GM12878 (cell line): ENCODE results near the gene ALPP. TPM values are rescaled to one million over a fixed set of nuclear protein-coding genes. Genes with fewer than 3 reads are reported as not detected.
"Not testable (repeated sequence)": the region's sequence is repeated elsewhere in the genome, so short reads cannot be mapped to it uniquely, and the experiment has no call there.

Experiments
- ATAC-seq: fragments of 200-7000 bp; cut with Tn5 transposase; 3 replicates; pipeline ENCODE4 v1.9.1; 2020; ENCODE audit warnings: mild to moderate bottlenecking, moderate library complexity
- BruUV-seq: library from RNA; stranded (reverse); fragments of 400-500 nt; replicated peaks from 2 replicates; lab custom pipeline; 2021; lab: Mats Ljungman, UMichigan
- CTCF ChIA-PET: fragments of 300-600 bp; sonication (Branson Sonifier 250); formaldehyde crosslinking; extraction: SDS; loops from one replicate; lab custom pipeline; 2021; ENCODE audit warnings: inconsistent platforms; lab: Yijun Ruan, JAX
- POLR2A ChIA-PET: fragments of 350-600 bp; formaldehyde crosslinking; extraction: SDS; loops from one replicate; lab custom pipeline; 2021; ENCODE audit warnings: inconsistent platforms; lab: Charles Lee
- RAD21 ChIA-PET: fragments of 300-600 bp; sonication (Branson Sonifier 250); formaldehyde crosslinking; loops from one replicate; lab custom pipeline; 2023; ENCODE audit warnings: antibody characterized with exemption; ENCODE audit not compliant: unreplicated experiment; lab: Charles Lee
- SMC1A ChIA-PET: fragments of 300-600 bp; sonication (Branson Sonifier 250); formaldehyde crosslinking; loops from one replicate; lab custom pipeline; 2023; ENCODE audit not compliant: unreplicated experiment, uncharacterized antibody; lab: Charles Lee
- DNase-seq: peaks from one replicate; pipeline ENCODE4 v3.0.0-alpha.2; 2011; ENCODE audit warnings: low read depth, low spot score
- FAIRE-seq: peaks from 3 replicates; lab custom pipeline; 2011; peaks lifted over from hg19 to GRCh38; lab: Jason Lieb, UNC
- H2AFZ ChIP-seq: 2 replicates; pipeline ENCODE4 v1.6.0; 2011; ENCODE audit warnings: low read depth, low read length, control low read depth; ENCODE audit not compliant: control insufficient read depth
- H3K27ac ChIP-seq: 2 replicates; pipeline ENCODE4 v1.5.1; 2011; ENCODE audit warnings: control low read depth; ENCODE audit not compliant: control insufficient read depth, insufficient read depth
- H3K27me3 ChIP-seq, 2 experiments: replicated peaks in 1 of 2; 2 replicates each; pipeline versions ENCODE4 v1.6.0 to v1.6.1; 2011; ENCODE audit warnings: low read length in 1 of 2; ENCODE audit not compliant: control insufficient read depth in 2 of 2, insufficient read depth in 2 of 2
- H3K36me3 ChIP-seq, 2 experiments: 2 replicates each; pipeline ENCODE4 v1.5.1; 2011; ENCODE audit warnings: low read length in 1 of 2; ENCODE audit not compliant: control insufficient read depth in 2 of 2, insufficient read depth in 2 of 2
- H3K4me1 ChIP-seq: 2 replicates; pipeline ENCODE4 v1.6.1; 2011; ENCODE audit warnings: mild to moderate bottlenecking, low read length, moderate library complexity, mixed read lengths; ENCODE audit not compliant: control insufficient read depth, insufficient read depth
- H3K4me2 ChIP-seq: 2 replicates; pipeline ENCODE4 v1.6.0; 2011; ENCODE audit warnings: control low read depth; ENCODE audit not compliant: control insufficient read depth, insufficient read depth
- H3K4me3 ChIP-seq: fragments of 200-600 bp; sonication (generic); 2 replicates; pipeline ENCODE4 v1.5.1; 2016
- H3K79me2 ChIP-seq: 2 replicates; pipeline ENCODE4 v1.6.0; 2011; ENCODE audit warnings: low read length; ENCODE audit not compliant: control insufficient read depth, insufficient read depth
- H3K9ac ChIP-seq: 2 replicates; pipeline ENCODE4 v1.8.0; 2011; ENCODE audit warnings: low read length, control low read depth, mixed read lengths; ENCODE audit not compliant: control insufficient read depth, insufficient read depth
- H3K9me3 ChIP-seq: replicated peaks from 3 replicates; pipeline ENCODE4 v1.5.1; 2011; ENCODE audit warnings: mild to moderate bottlenecking, low read length; ENCODE audit not compliant: control insufficient read depth, insufficient read depth
- H4K20me1 ChIP-seq: 2 replicates; pipeline ENCODE4 v1.6.0; 2011; ENCODE audit not compliant: control insufficient read depth, insufficient read depth
- ATF7 ChIP-seq: fragments of 450-650 bp; IDR thresholded peaks from 2 replicates; pipeline ENCODE4 v1.6.1; 2016; ENCODE audit warnings: low read depth, mild to moderate bottlenecking
- CREM ChIP-seq: IDR thresholded peaks from 2 replicates; pipeline ENCODE4 v1.6.1; 2014; ENCODE audit warnings: antibody characterized with exemption, low read depth
- CUX1 ChIP-seq: IDR thresholded peaks from 2 replicates; pipeline ENCODE4 v1.6.1; 2012; ENCODE audit warnings: improper control_type of control experiment, low read depth, low read length; ENCODE audit not compliant: insufficient replicate concordance
- LARP7 ChIP-seq: fragments of 450-650 bp; IDR thresholded peaks from 2 replicates; pipeline ENCODE4 v1.6.1; 2017; ENCODE audit warnings: mild to moderate bottlenecking
- MTA3 ChIP-seq: IDR thresholded peaks from 2 replicates; pipeline ENCODE4 v1.6.1; 2012; ENCODE audit warnings: low read length, inconsistent platforms, borderline replicate concordance
- NFYB ChIP-seq: IDR thresholded peaks from 2 replicates; pipeline ENCODE4 v1.6.1; 2011; ENCODE audit warnings: low read depth, mild to moderate bottlenecking, low read length, improper control_type of control experiment, moderate library complexity; ENCODE audit not compliant: insufficient read depth
- REST ChIP-seq: IDR thresholded peaks from 2 replicates; pipeline ENCODE4 v1.6.1; 2012; ENCODE audit warnings: mild to moderate bottlenecking, low read depth, low read length
- WGBS: methylation state at CpG from one replicate; pipeline ENCODE4 v1.1.6; 2016; ENCODE audit warnings: low lambda C conversion rate; ENCODE audit not compliant: insufficient replicate concordance, insufficient coverage; ENCODE audit errors: missing lambda C conversion rate; 5-methylcytosine and 5-hydroxymethylcytosine counted together
- in situ Hi-C: fragments of 300-500 bp; cut with MboI; formaldehyde crosslinking; loops from 9 replicates; pipeline ENCODE4 v1.14.3; 2018; ENCODE audit warnings: mixed read lengths
- intact Hi-C: fragments of 100-400 bp; cut with micrococcal nuclease; formaldehyde crosslinking; loops from one replicate; pipeline ENCODE4 v1.14.2; 2022; ENCODE audit not compliant: unreplicated experiment
- polyA plus RNA-seq, 11 experiments: library from polyadenylated mRNA; depleted of rRNA in 4 of 11; unstranded in 6 of 11; stranded (reverse) in 5 of 11; fragments of >200 nt; fragmentation: Nextera tagmentation in 4 of 11; fragmentation: Illumina TruSeq in 1 of 11; extraction: Ambion mirVana in 4 of 11; extraction: Trizol in 1 of 11; gene quantifications; 1 replicate in 1 of 11; 2 replicates in 10 of 11; pipeline versions ENCODE4 v1.2.1 to v1.2.3, GENCODE V29; 2011 to 2016; ENCODE audit warnings: inconsistent platforms in 2 of 11, missing spikeins in 2 of 11, low read depth in 1 of 11
- total RNA-seq, 4 experiments: library from RNA; depleted of rRNA in 3 of 4; stranded (reverse); fragments of >200 nt in 3 of 4; fragmentation: Illumina TruSeq in 1 of 4; extraction: Trizol in 1 of 4; gene quantifications; 2 replicates each; pipeline versions ENCODE4 v1.2.1 to v1.2.3, GENCODE V29; 2013 to 2021

Gene ALPP
- total and polyA plus RNA-seq, 10 of the 15 experiments (the other 5 are each of a cell fraction or from before 2014, with no cell fraction given), result 0.21 TPM; not detected in 9

GRCh38 chr2:232330068-232330999, 48.2 kb upstream of the ALPP start:
- no peaks in the 10 kb centered on the region for H3K79me2 ChIP-seq
- ChIA-PET POLR2A (no interaction called here), RAD21 (no interaction called here), CTCF (interaction anchor here (0.6 to 3.2 kb wide), 2 partner anchors 9 to 429 kb away, joined by 3 to 11 read pairs; no protein-coding TSS in a partner anchor), SMC1A (no interaction called here)
- intact Hi-C loops (no loop called here), in situ Hi-C loops (no loop called here)
- H4K20me1 ChIP-seq, result no peaks in the 10 kb centered on the region
- 73% methylated on average over 16 of the region's 17 CpGs for WGBS
- H3K4me3 ChIP-seq, result no peak overlapping the region
- ATAC-seq (no peak), DNase-seq (no peak), FAIRE-seq (no peak)
- H3K4me2 ChIP-seq, result no peak overlapping the region
- BruUV-seq, result no TSS peak
- H2AFZ ChIP-seq, result no peak overlapping the region
- H3K9me3 ChIP-seq, result no peaks in the 10 kb centered on the region
- no peak overlapping the region for H3K27ac ChIP-seq
- no peaks in the 10 kb centered on the region for H3K27me3 ChIP-seq
- H3K9ac ChIP-seq, result no peak overlapping the region
- H3K4me1 ChIP-seq, result peaks cover 10% of the 10 kb centered on the region
- TF ChIP-seq CUX1, result no peak
- TF ChIP-seq REST, result no peak
- no peak for TF ChIP-seq LARP7
- TF ChIP-seq MTA3, result no peak
- no peak for TF ChIP-seq NFYB
- TF ChIP-seq ATF7, result no peak
- TF ChIP-seq CREM, result no peak
- no peaks in the 10 kb centered on the region; a peak in 1 of 4 replicates for H3K36me3 ChIP-seq

GRCh38 chr2:232331061-232331460, 47.5 kb upstream of the ALPP start:
- intact Hi-C loops, POLR2A ChIA-PET, RAD21 ChIA-PET, DNase-seq, H2AFZ ChIP-seq, H3K27me3 ChIP-seq, H3K9ac ChIP-seq, H3K4me3 ChIP-seq, H3K4me2 ChIP-seq, H3K79me2 ChIP-seq, SMC1A ChIA-PET, BruUV-seq, H3K36me3 ChIP-seq, H3K27ac ChIP-seq, H3K9me3 ChIP-seq, H4K20me1 ChIP-seq, ATAC-seq, in situ Hi-C loops, FAIRE-seq: not testable (repeated sequence)
- CTCF ChIA-PET, result interaction anchor here (0.6 kb wide), 1 partner anchor 9 kb away, joined by 3 read pairs; no protein-coding TSS in a partner anchor
- WGBS, result 71% methylated on average over 11 of the region's 11 CpGs
- H3K4me1 ChIP-seq, result peaks cover 10% of the 10 kb centered on the region
